WTC11 (cell line): ENCODE measurements around the gene ABR. TPM values are rescaled to one million over a fixed set of nuclear protein-coding genes. Genes with fewer than 3 reads are reported as not detected.
A peak's percentile ranks its signal among the peaks of the same experiment; 100 is the strongest.

Source experiments
- ATAC-seq: fragments of 200-7000 bp; cut with Tn5 transposase; 2 replicates; pipeline ENCODE4 v1.10.0; 2021; ENCODE audit warnings: mild to moderate bottlenecking, moderate library complexity
- CTCF ChIA-PET: fragments of 300-600 bp; sonication (Branson Sonifier 250); formaldehyde crosslinking; loops from one replicate; lab custom pipeline; 2021; ENCODE audit warnings: antibody characterized with exemption; lab: Charles Lee
- POLR2A ChIA-PET: fragments of 350-600 bp; sonication (Branson Sonifier 250); formaldehyde crosslinking; loops from one replicate; lab custom pipeline; 2021; ENCODE audit warnings: antibody characterized with exemption; lab: Charles Lee
- DNase-seq: peaks from one replicate; pipeline ENCODE4 v3.0.0; 2021; ENCODE audit warnings: low spot score
- H3K27ac Mint-ChIP-seq: 2 replicates; pipeline ENCODE4 v1.8.0; 2021; ENCODE audit warnings: mixed read lengths
- H3K27me3 Mint-ChIP-seq: 2 replicates; pipeline ENCODE4 v1.8.0; 2021; ENCODE audit warnings: low read depth, mild to moderate bottlenecking, moderate library complexity, mixed read lengths
- H3K36me3 Mint-ChIP-seq: 2 replicates; pipeline ENCODE4 v1.8.0; 2021; ENCODE audit warnings: mixed read lengths
- H3K4me1 Mint-ChIP-seq: 2 replicates; pipeline ENCODE4 v1.8.0; 2022; ENCODE audit warnings: mixed read lengths
- H3K4me3 Mint-ChIP-seq: 2 replicates; pipeline ENCODE4 v1.8.0; 2021; ENCODE audit warnings: mild to moderate bottlenecking, moderate library complexity, mixed read lengths
- H3K9me3 Mint-ChIP-seq: 2 replicates; pipeline ENCODE4 v1.8.0; 2021; ENCODE audit warnings: mixed read lengths
- CBFB ChIP-seq: sonication (generic); formaldehyde crosslinking; IDR thresholded peaks from 2 replicates; pipeline ENCODE4 v1.8.1; 2022; ENCODE audit warnings: mild to moderate bottlenecking, low read depth, missing genetic modification reagents
- EMX1 ChIP-seq: fragments of 250-450 bp; sonication (Bioruptor Pico); IDR thresholded peaks from 2 replicates; pipeline ENCODE4 v1.8.0; 2021; ENCODE audit warnings: mild to moderate bottlenecking
- ESRRA ChIP-seq: sonication (generic); formaldehyde crosslinking; IDR thresholded peaks from 2 replicates; pipeline ENCODE4 v1.8.1; 2022; ENCODE audit warnings: mild to moderate bottlenecking, missing genetic modification reagents, borderline replicate concordance
- GRHL2 ChIP-seq: fragments of 250-450 bp; sonication (Bioruptor Pico); IDR thresholded peaks from 2 replicates; pipeline ENCODE4 v1.8.0; 2022; ENCODE audit warnings: mild to moderate bottlenecking, moderate library complexity; ENCODE audit not compliant: insufficient replicate concordance, severe bottlenecking
- GTF2I ChIP-seq: fragments of 250-450 bp; sonication (Bioruptor Pico); conservative IDR thresholded peaks from 2 replicates; pipeline ENCODE4 v1.4.0; 2021; ENCODE audit warnings: mild to moderate bottlenecking
- HMGA2 ChIP-seq: fragments of 250-450 bp; sonication (Bioruptor Pico); IDR thresholded peaks from 2 replicates; pipeline ENCODE4 v1.4.0; 2021; ENCODE audit warnings: mild to moderate bottlenecking, moderate library complexity
- IRF2 ChIP-seq: sonication (generic); formaldehyde crosslinking; IDR thresholded peaks from 2 replicates; pipeline ENCODE4 v1.8.0; 2022; ENCODE audit warnings: low read depth, missing genetic modification reagents, borderline replicate concordance
- NFE2L1 ChIP-seq: sonication (generic); formaldehyde crosslinking; IDR thresholded peaks from 2 replicates; pipeline ENCODE4 v1.8.1; 2023; ENCODE audit warnings: missing genetic modification reagents
- NR1H2 ChIP-seq: sonication (generic); formaldehyde crosslinking; IDR thresholded peaks from 2 replicates; pipeline ENCODE4 v1.9.0; 2021; ENCODE audit warnings: mild to moderate bottlenecking, moderate library complexity, missing genetic modification reagents
- NR3C1 ChIP-seq: sonication (generic); formaldehyde crosslinking; conservative IDR thresholded peaks from 2 replicates; pipeline ENCODE4 v1.8.1; 2023; ENCODE audit warnings: low read depth, mild to moderate bottlenecking, missing genetic modification reagents
- RELA ChIP-seq: sonication (generic); formaldehyde crosslinking; IDR thresholded peaks from 2 replicates; pipeline ENCODE4 v1.8.1; 2022; ENCODE audit warnings: missing genetic modification reagents, mild to moderate bottlenecking, borderline replicate concordance
- SMAD3 ChIP-seq: sonication (generic); formaldehyde crosslinking; IDR thresholded peaks from 2 replicates; pipeline ENCODE4 v1.8.0; 2022; ENCODE audit warnings: missing genetic modification reagents, mild to moderate bottlenecking, borderline replicate concordance
- SOX15 ChIP-seq: fragments of 250-450 bp; sonication (Bioruptor Pico); IDR thresholded peaks from 2 replicates; pipeline ENCODE4 v1.9.0; 2021; ENCODE audit warnings: mild to moderate bottlenecking
- TCF7 ChIP-seq: sonication (generic); formaldehyde crosslinking; IDR thresholded peaks from 2 replicates; pipeline ENCODE4 v1.8.0; 2022; ENCODE audit warnings: mild to moderate bottlenecking, low read depth, missing genetic modification reagents, moderate library complexity
- TEAD1 ChIP-seq: sonication (generic); formaldehyde crosslinking; IDR thresholded peaks from 2 replicates; pipeline ENCODE4 v1.8.0; 2022; ENCODE audit warnings: mild to moderate bottlenecking, missing genetic modification reagents
- ZNF138 ChIP-seq: sonication (generic); formaldehyde crosslinking; conservative IDR thresholded peaks from 2 replicates; pipeline ENCODE4 v1.8.1; 2022; ENCODE audit warnings: mild to moderate bottlenecking, moderate library complexity, missing genetic modification reagents
- ZNF416 ChIP-seq: fragments of 250-450 bp; sonication (Bioruptor Pico); IDR thresholded peaks from 2 replicates; pipeline ENCODE4 v1.9.0; 2021; ENCODE audit warnings: mild to moderate bottlenecking, inconsistent platforms
- ZNF423 ChIP-seq: fragments of 250-450 bp; sonication (Bioruptor Pico); IDR thresholded peaks from 2 replicates; pipeline ENCODE4 v2.1.2; 2022; ENCODE audit warnings: mild to moderate bottlenecking, moderate library complexity
- ZNF671 ChIP-seq: fragments of 250-450 bp; sonication (Bioruptor Pico); IDR thresholded peaks from 2 replicates; pipeline ENCODE4 v1.8.0; 2021; ENCODE audit warnings: mild to moderate bottlenecking
- total RNA-seq: library from RNA; stranded (reverse); gene quantifications from 3 replicates; pipeline ENCODE4 v1.2.3, GENCODE V29; 2021
- TF ChIP-seq, protein P1 (sequence below): fragments of 250-450 bp; sonication (Bioruptor Pico); IDR thresholded peaks from 2 replicates; pipeline ENCODE4 v1.8.0; 2021; ENCODE audit warnings: mild to moderate bottlenecking
- TF ChIP-seq, protein P2 (sequence below): fragments of 200-600 bp; IDR thresholded peaks from 2 replicates; pipeline ENCODE4 v1.8.0; 2022; ENCODE audit warnings: antibody characterized with exemption
- TF ChIP-seq, protein P3 (sequence below): sonication (generic); formaldehyde crosslinking; IDR thresholded peaks from 2 replicates; pipeline ENCODE4 v1.8.1; 2023; ENCODE audit warnings: mild to moderate bottlenecking, missing genetic modification reagents, moderate library complexity
- TF ChIP-seq, protein P4 (sequence below): sonication (generic); formaldehyde crosslinking; IDR thresholded peaks from 2 replicates; pipeline ENCODE4 v1.8.0; 2022; ENCODE audit warnings: mild to moderate bottlenecking, missing genetic modification reagents
- TF ChIP-seq, protein P5 (sequence below): sonication (generic); formaldehyde crosslinking; IDR thresholded peaks from 2 replicates; pipeline ENCODE4 v1.8.0; 2022; ENCODE audit warnings: mild to moderate bottlenecking, missing genetic modification reagents
- TF ChIP-seq, protein P6 (sequence below): sonication (generic); formaldehyde crosslinking; IDR thresholded peaks from 2 replicates; pipeline ENCODE4 v1.8.0; 2022; ENCODE audit warnings: mild to moderate bottlenecking, missing genetic modification reagents

Gene ABR
- total RNA-seq, 1 experiment from 2014 or later: 38.0 TPM

DNA sequence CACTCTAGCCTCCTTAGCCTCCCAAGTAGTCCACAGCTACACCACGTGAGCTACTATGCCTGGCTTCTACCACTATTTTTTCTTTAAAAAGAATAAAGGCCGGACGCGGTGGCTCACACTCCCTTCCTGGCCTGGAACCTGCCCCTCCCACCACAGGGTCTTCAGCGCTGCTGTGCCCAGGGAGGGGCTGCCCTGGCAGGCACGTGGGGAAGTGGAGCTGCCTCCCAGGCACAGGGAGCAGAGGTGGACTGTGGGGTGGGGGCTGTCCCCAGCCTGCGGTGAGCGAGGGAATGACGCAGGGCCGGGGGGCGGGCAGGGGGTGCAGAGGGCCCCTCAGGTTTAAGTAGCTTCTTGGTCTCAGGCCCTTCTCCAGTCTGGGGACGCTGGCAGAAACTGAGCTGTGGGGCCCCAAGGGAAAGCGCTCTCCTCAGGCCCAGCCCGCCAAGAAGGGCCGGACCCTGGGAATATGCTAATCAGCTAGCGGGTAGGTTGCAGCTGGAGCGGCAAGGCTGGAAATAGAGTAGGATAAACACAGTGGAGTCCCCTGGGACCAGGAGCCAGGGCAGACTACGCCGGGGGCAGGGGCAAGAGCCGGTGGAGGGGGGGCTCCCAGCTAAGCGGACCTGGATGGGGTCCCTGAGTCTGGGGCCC is 136.1 kb downstream of the ABR start:
- TF ChIP-seq NR1H2 (CRISPR knock-in tag): no peak
- no peak for TF ChIP-seq ESRRA
- TF ChIP-seq ZNF138: no peak
- TF ChIP-seq, protein P1, sequence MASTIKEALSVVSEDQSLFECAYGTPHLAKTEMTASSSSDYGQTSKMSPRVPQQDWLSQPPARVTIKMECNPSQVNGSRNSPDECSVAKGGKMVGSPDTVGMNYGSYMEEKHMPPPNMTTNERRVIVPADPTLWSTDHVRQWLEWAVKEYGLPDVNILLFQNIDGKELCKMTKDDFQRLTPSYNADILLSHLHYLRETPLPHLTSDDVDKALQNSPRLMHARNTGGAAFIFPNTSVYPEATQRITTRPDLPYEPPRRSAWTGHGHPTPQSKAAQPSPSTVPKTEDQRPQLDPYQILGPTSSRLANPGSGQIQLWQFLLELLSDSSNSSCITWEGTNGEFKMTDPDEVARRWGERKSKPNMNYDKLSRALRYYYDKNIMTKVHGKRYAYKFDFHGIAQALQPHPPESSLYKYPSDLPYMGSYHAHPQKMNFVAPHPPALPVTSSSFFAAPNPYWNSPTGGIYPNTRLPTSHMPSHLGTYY (CRISPR knock-in tag): no peak
- TF ChIP-seq, protein P2, sequence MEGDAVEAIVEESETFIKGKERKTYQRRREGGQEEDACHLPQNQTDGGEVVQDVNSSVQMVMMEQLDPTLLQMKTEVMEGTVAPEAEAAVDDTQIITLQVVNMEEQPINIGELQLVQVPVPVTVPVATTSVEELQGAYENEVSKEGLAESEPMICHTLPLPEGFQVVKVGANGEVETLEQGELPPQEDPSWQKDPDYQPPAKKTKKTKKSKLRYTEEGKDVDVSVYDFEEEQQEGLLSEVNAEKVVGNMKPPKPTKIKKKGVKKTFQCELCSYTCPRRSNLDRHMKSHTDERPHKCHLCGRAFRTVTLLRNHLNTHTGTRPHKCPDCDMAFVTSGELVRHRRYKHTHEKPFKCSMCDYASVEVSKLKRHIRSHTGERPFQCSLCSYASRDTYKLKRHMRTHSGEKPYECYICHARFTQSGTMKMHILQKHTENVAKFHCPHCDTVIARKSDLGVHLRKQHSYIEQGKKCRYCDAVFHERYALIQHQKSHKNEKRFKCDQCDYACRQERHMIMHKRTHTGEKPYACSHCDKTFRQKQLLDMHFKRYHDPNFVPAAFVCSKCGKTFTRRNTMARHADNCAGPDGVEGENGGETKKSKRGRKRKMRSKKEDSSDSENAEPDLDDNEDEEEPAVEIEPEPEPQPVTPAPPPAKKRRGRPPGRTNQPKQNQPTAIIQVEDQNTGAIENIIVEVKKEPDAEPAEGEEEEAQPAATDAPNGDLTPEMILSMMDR: no peak
- no peak for TF ChIP-seq SOX15 (CRISPR knock-in tag)
- no peak for TF ChIP-seq ZNF671 (CRISPR knock-in tag)
- TF ChIP-seq NR3C1 (CRISPR knock-in tag): no peak
- TF ChIP-seq EMX1 (CRISPR knock-in tag): no peak
- no peak for TF ChIP-seq TEAD1 (CRISPR knock-in tag)
- no peak for TF ChIP-seq ZNF423
- TF ChIP-seq, protein P3, sequence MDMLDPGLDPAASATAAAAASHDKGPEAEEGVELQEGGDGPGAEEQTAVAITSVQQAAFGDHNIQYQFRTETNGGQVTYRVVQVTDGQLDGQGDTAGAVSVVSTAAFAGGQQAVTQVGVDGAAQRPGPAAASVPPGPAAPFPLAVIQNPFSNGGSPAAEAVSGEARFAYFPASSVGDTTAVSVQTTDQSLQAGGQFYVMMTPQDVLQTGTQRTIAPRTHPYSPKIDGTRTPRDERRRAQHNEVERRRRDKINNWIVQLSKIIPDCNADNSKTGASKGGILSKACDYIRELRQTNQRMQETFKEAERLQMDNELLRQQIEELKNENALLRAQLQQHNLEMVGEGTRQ (CRISPR knock-in tag): no peak
- TF ChIP-seq SMAD3 (CRISPR knock-in tag): no peak
- no peak for TF ChIP-seq ZNF416
- TF ChIP-seq TCF7 (CRISPR knock-in tag): no peak
- no peak for TF ChIP-seq IRF2 (CRISPR knock-in tag)
- TF ChIP-seq NFE2L1: no peak
- no peak for TF ChIP-seq HMGA2
- TF ChIP-seq RELA (CRISPR knock-in tag): no peak
- TF ChIP-seq, protein P4, sequence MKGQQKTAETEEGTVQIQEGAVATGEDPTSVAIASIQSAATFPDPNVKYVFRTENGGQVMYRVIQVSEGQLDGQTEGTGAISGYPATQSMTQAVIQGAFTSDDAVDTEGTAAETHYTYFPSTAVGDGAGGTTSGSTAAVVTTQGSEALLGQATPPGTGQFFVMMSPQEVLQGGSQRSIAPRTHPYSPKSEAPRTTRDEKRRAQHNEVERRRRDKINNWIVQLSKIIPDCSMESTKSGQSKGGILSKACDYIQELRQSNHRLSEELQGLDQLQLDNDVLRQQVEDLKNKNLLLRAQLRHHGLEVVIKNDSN (CRISPR knock-in tag): no peak
- no peaks in the 10 kb centered on the region for H3K27me3 Mint-ChIP-seq
- peaks cover 11% of the 10 kb centered on the region for H3K36me3 Mint-ChIP-seq

DNA sequence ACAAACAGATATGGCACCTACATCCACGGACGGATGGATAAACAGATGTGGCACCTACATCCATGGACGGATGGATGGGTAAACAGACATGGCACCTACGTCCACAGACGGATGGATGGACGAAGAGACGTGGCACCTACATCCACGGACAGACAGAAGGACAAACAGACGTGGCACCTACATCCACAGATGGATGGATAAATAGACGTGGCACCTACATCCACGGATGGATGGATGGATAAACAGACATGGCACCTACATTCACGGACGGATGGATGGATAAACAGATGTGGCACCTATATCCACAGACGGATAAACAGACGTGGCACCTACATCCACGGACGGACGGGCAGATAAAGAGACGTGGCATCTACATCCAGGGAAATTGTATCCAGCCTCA is 137.3 kb downstream of the ABR start:
- H3K27me3 Mint-ChIP-seq: no peaks in the 10 kb centered on the region
- DNase-seq (no peak), ATAC-seq (no peak)
- no peak overlapping the region for H3K27ac Mint-ChIP-seq
- H3K4me3 Mint-ChIP-seq: no peak overlapping the region
- peaks cover 11% of the 10 kb centered on the region for H3K36me3 Mint-ChIP-seq
- H3K9me3 Mint-ChIP-seq: peaks cover 10% of the 10 kb centered on the region
- CTCF ChIA-PET: interaction anchor here (2.8 kb wide), 1 partner anchor 14 kb away, joined by 39 read pairs; no protein-coding TSS in a partner anchor
- POLR2A ChIA-PET: no interaction called here
- H3K4me1 Mint-ChIP-seq: peaks cover 6% of the 10 kb centered on the region
- TF ChIP-seq, protein P2: no peak
- TF ChIP-seq, protein P5, sequence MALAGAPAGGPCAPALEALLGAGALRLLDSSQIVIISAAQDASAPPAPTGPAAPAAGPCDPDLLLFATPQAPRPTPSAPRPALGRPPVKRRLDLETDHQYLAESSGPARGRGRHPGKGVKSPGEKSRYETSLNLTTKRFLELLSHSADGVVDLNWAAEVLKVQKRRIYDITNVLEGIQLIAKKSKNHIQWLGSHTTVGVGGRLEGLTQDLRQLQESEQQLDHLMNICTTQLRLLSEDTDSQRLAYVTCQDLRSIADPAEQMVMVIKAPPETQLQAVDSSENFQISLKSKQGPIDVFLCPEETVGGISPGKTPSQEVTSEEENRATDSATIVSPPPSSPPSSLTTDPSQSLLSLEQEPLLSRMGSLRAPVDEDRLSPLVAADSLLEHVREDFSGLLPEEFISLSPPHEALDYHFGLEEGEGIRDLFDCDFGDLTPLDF (CRISPR knock-in tag): no peak
- TF ChIP-seq, protein P3 (CRISPR knock-in tag): no peak
- TF ChIP-seq TCF7 (CRISPR knock-in tag) (no peak), GTF2I (CRISPR knock-in tag) (no peak), NR3C1 (CRISPR knock-in tag) (no peak), GRHL2 (no peak), CBFB (CRISPR knock-in tag) (no peak)
- TF ChIP-seq, protein P6, sequence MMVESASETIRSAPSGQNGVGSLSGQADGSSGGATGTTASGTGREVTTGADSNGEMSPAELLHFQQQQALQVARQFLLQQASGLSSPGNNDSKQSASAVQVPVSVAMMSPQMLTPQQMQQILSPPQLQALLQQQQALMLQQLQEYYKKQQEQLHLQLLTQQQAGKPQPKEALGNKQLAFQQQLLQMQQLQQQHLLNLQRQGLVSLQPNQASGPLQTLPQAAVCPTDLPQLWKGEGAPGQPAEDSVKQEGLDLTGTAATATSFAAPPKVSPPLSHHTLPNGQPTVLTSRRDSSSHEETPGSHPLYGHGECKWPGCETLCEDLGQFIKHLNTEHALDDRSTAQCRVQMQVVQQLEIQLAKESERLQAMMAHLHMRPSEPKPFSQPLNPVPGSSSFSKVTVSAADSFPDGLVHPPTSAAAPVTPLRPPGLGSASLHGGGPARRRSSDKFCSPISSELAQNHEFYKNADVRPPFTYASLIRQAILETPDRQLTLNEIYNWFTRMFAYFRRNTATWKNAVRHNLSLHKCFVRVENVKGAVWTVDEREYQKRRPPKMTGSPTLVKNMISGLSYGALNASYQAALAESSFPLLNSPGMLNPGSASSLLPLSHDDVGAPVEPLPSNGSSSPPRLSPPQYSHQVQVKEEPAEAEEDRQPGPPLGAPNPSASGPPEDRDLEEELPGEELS (CRISPR knock-in tag): no peak

More for the DNA sequence above, 136.1 kb downstream of the ABR start:
- H3K9me3 Mint-ChIP-seq: peaks cover 10% of the 10 kb centered on the region
- H3K4me1 Mint-ChIP-seq: peaks cover 6% of the 10 kb centered on the region
- no peak overlapping the region for H3K4me3 Mint-ChIP-seq
- ATAC-seq (peak; percentile 78), DNase-seq (peak; percentile 54)
- no peak overlapping the region for H3K27ac Mint-ChIP-seq
- CTCF ChIA-PET: interaction anchor here (0.8 to 2.8 kb wide), 7 partner anchors 12 to 291 kb away, joined by 3 to 39 read pairs (median 8); partner anchors contain the start of gene TIMM22
- POLR2A ChIA-PET: interaction anchor here (0.6 to 1.0 kb wide), 3 partner anchors 13 to 370 kb away, joined by 3 read pairs; no protein-coding TSS in a partner anchor
